Endothelial cell of umbilical vein (primary cell): ENCODE results near the gene ADARB2. TPM values are rescaled to one million over a fixed set of nuclear protein-coding genes. Genes with fewer than 3 reads are reported as not detected.

Source experiments
- BruUV-seq: library from RNA; stranded (reverse); fragments of 400-500 nt; replicated peaks from 2 replicates; lab custom pipeline; 2021; lab: Mats Ljungman, UMichigan
- CTCF ChIA-PET: fragments of 300-600, 350-600 bp; sonication (Branson Sonifier 250); formaldehyde crosslinking; loops from one replicate; lab custom pipeline; 2021; ENCODE audit warnings: antibody characterized with exemption, inconsistent platforms; lab: Charles Lee
- POLR2A ChIA-PET: fragments of 300-600, 350-600 bp; sonication (Branson Sonifier 250); formaldehyde crosslinking; loops from one replicate; lab custom pipeline; 2021; ENCODE audit warnings: antibody characterized with exemption, inconsistent platforms; lab: Charles Lee
- DNase-seq: peaks from one replicate; pipeline ENCODE4 v3.0.0-alpha.2; 2011; ENCODE audit warnings: low read depth, low spot score
- FAIRE-seq: peaks from 2 replicates; lab custom pipeline; 2011; peaks lifted over from hg19 to GRCh38; lab: Jason Lieb, UNC
- H2AFZ ChIP-seq: 2 replicates; pipeline ENCODE4 v1.6.0; 2012; ENCODE audit warnings: low read depth, low read length, control low read depth, inconsistent platforms
- H3K27ac ChIP-seq: 2 replicates; pipeline ENCODE4 v1.5.1; 2011; ENCODE audit warnings: low read depth, mild to moderate bottlenecking, control low read depth, low read length, moderate library complexity; ENCODE audit not compliant: insufficient read depth
- H3K27me3 ChIP-seq, 2 experiments: 2 replicates each; pipeline versions ENCODE4 v1.6.0 to v1.6.1; 2011; ENCODE audit warnings: low read length in 2 of 2, mixed read lengths in 1 of 2; ENCODE audit not compliant: control insufficient read depth in 2 of 2, insufficient read depth in 2 of 2
- H3K36me3 ChIP-seq, 2 experiments: 2 replicates in 1 of 2; 3 replicates in 1 of 2; pipeline ENCODE4 v1.5.1; 2011; ENCODE audit warnings: low read length in 2 of 2, mild to moderate bottlenecking in 1 of 2, moderate library complexity in 1 of 2; ENCODE audit not compliant: control insufficient read depth in 2 of 2, insufficient read depth in 2 of 2; ENCODE audit errors: extremely low read depth in 1 of 2
- H3K4me1 ChIP-seq: 3 replicates; pipeline ENCODE4 v1.5.1; 2011; ENCODE audit warnings: mild to moderate bottlenecking, low read length; ENCODE audit not compliant: control insufficient read depth, insufficient read depth; ENCODE audit errors: extremely low read depth
- H3K4me2 ChIP-seq: 2 replicates; pipeline ENCODE4 v1.6.1; 2011; ENCODE audit warnings: low read length, control low read depth, mixed read lengths; ENCODE audit not compliant: insufficient read depth
- H3K4me3 ChIP-seq, 3 experiments: fragments of 200-600 bp in 1 of 3; sonication (generic), shearing (Covaris generic) in 1 of 3; replicated peaks in 1 of 3; 2 replicates each; pipeline ENCODE4 v1.5.1; 2011 to 2016; ENCODE audit warnings: control low read depth in 3 of 3, low read length in 3 of 3, mild to moderate bottlenecking in 2 of 3, inconsistent platforms in 1 of 3, low read depth in 1 of 3, moderate library complexity in 1 of 3; ENCODE audit not compliant: insufficient read depth in 1 of 3
- H3K79me2 ChIP-seq: 2 replicates; pipeline ENCODE4 v1.6.0; 2012; ENCODE audit warnings: low read length, inconsistent platforms; ENCODE audit not compliant: control insufficient read depth, insufficient read depth
- H3K9ac ChIP-seq: replicated peaks from 2 replicates; pipeline ENCODE3; 2011; ENCODE audit warnings: low read length, control low read depth; ENCODE audit not compliant: insufficient read depth; ENCODE audit errors: extremely low read depth
- H3K9me1 ChIP-seq: replicated peaks from 3 replicates; pipeline ENCODE4 v1.6.0; 2011; ENCODE audit warnings: mild to moderate bottlenecking, low read length; ENCODE audit not compliant: control insufficient read depth, insufficient read depth; ENCODE audit errors: extremely low read depth
- H3K9me3 ChIP-seq: replicated peaks from 2 replicates; pipeline ENCODE4 v1.5.1; 2012; ENCODE audit warnings: low read length, inconsistent platforms; ENCODE audit not compliant: control insufficient read depth, insufficient read depth
- H4K20me1 ChIP-seq: replicated peaks from 2 replicates; pipeline ENCODE3; 2011; ENCODE audit warnings: mild to moderate bottlenecking, low read length; ENCODE audit not compliant: control insufficient read depth, insufficient read depth; ENCODE audit errors: extremely low read depth
- CTCF ChIP-seq, 2 donors: IDR thresholded peaks; 1 replicate in 1 of 2; 2 replicates in 1 of 2; pipeline ENCODE4 v1.5.1; 2011; ENCODE audit warnings: low read length in 2 of 2, mild to moderate bottlenecking in 2 of 2, moderate library complexity in 2 of 2, control low read depth in 1 of 2, inconsistent platforms in 1 of 2, low read depth in 1 of 2; ENCODE audit not compliant: insufficient read depth in 1 of 2; ENCODE audit errors: extremely low read depth in 1 of 2
- EZH2 ChIP-seq: IDR thresholded peaks from 2 replicates; pipeline ENCODE4 v1.6.1; 2012; ENCODE audit warnings: borderline replicate concordance, low read depth, mild to moderate bottlenecking, moderate library complexity, low read length, inconsistent platforms; ENCODE audit not compliant: severe bottlenecking
- FOS ChIP-seq: IDR thresholded peaks from 2 replicates; pipeline ENCODE4 v1.6.1; 2011; ENCODE audit warnings: mild to moderate bottlenecking, low read length, moderate library complexity, borderline replicate concordance; ENCODE audit not compliant: insufficient read depth
- GATA2 ChIP-seq: IDR thresholded peaks from 2 replicates; pipeline ENCODE4 v1.7.0; 2011; ENCODE audit warnings: low read depth, mild to moderate bottlenecking, moderate library complexity, mixed read lengths, low read length; ENCODE audit not compliant: insufficient read length, insufficient read depth
- JUN ChIP-seq: IDR thresholded peaks from 2 replicates; pipeline ENCODE4 v1.6.1; 2011; ENCODE audit warnings: borderline replicate concordance, low read depth; ENCODE audit not compliant: insufficient read length, insufficient read depth
- MAX ChIP-seq: IDR thresholded peaks from 2 replicates; pipeline ENCODE4 v1.6.1; 2011; ENCODE audit not compliant: insufficient read depth, insufficient read length
- MYC ChIP-seq: IDR thresholded peaks from one replicate; pipeline ENCODE4 v1.6.1; 2011; ENCODE audit warnings: mild to moderate bottlenecking, low read depth, low read length
- POLR2A ChIP-seq: IDR thresholded peaks from 2 replicates; pipeline ENCODE4 v1.6.1; 2012; ENCODE audit warnings: low read depth, mild to moderate bottlenecking, control low read depth, low read length
- POLR2AphosphoS5 ChIP-seq: IDR thresholded peaks from 2 replicates; pipeline ENCODE4 v1.6.1; 2012; ENCODE audit warnings: low read depth, mild to moderate bottlenecking, control low read depth, low read length, moderate library complexity; ENCODE audit not compliant: insufficient read depth
- dilution Hi-C: fragments of 300-500 bp; cut with MboI; formaldehyde crosslinking; loops from one replicate; pipeline ENCODE4 v1.15.0; 2019; ENCODE audit warnings: low sequenced_read_pairs; ENCODE audit not compliant: extremely low pct_ligation_motif_present
- intact Hi-C: fragments of 100-400 bp; cut with micrococcal nuclease; formaldehyde crosslinking; loops from one replicate; pipeline ENCODE4 v1.10.0; 2022
- polyA plus RNA-seq, 4 experiments: library from polyadenylated mRNA; depleted of rRNA in 3 of 4; stranded (reverse) in 3 of 4; unstranded in 1 of 4; fragments of >200 nt; gene quantifications; 2 replicates each; pipeline versions ENCODE4 v1.2.1 to v1.2.3, GENCODE V29; 2011 to 2012; ENCODE audit warnings: missing spikeins in 1 of 4
- total RNA-seq: library from RNA; stranded (reverse); gene quantifications from 2 replicates; pipeline ENCODE4 v1.2.3, GENCODE V29; 2021

Gene ADARB2
- total and polyA plus RNA-seq, 2 donors (not counting 3 experiments of a cell fraction or from before 2014, with no cell fraction given) = not detected

GRCh38 chr10:1137499-1138163 lies 599.7 kb downstream of the ADARB2 start:
- POLR2A ChIA-PET = no interaction called here
- Histone ChIP-seq H3K9me3 (no peaks in the 10 kb centered on the region), H2AFZ (no peak overlapping the region), H3K36me3 (no peaks in the 10 kb centered on the region), H3K4me1 (no peaks in the 10 kb centered on the region), H3K79me2 (no peaks in the 10 kb centered on the region), H3K27me3 (peaks cover 0 to 8% of the 10 kb centered on the region in 2 experiments), H3K4me3 (no peak overlapping the region), H4K20me1 (no peaks in the 10 kb centered on the region), H3K9me1 (no peaks in the 10 kb centered on the region), H3K9ac (no peak overlapping the region), H3K4me2 (no peak overlapping the region), H3K27ac (no peak overlapping the region)
- CTCF ChIA-PET = no interaction called here
- TF ChIP-seq JUN (no peak), EZH2 (no peak), MAX (no peak), POLR2AphosphoS5 (no peak), MYC (no peak), GATA2 (no peak), FOS (no peak), POLR2A (no peak), CTCF (IDR thresholded peaks at IDR 0.05; ENCODE audit: extremely low read depth in 1 of 2, insufficient read depth in 1 of 2, low read depth in 1 of 2, low read length in 2 of 2) (no peak)
- BruUV-seq = no TSS peak
- FAIRE-seq = no peak
- no peak for DNase-seq
- intact Hi-C loops (no loop called here), dilution Hi-C loops (no loop called here)
